ENCODE results near the gene TSNAXIP1. TPM values are rescaled to one million over a fixed set of nuclear protein-coding genes. Genes with fewer than 3 reads are reported as not detected.

Gene TSNAXIP1
- total and polyA plus RNA-seq, 4 donors = 4.1 to 8.7 (median 5.0) TPM

DNA sequence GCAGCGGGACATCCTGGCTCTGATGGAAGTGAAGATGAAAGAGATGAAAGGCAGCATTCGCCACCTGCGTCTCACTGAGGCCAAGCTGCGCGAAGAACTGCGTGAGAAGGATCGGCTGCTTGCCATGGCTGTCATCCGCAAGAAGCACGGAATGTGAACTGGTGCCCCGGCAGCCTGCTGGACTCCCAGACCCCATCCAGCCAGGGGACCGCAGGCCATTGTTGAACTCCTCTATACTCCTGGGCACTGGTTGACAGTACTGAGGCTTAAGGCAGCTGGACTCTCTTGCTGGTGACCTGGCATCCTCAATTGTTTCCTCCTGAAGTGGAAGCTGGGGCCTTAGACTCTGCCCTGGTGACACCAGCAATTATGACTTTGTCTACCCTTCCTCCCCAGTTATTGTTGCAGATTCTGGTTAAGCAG, 36.7 kb downstream of the TSNAXIP1 start:
- H3K27ac ChIP-seq (ENCODE audit: low read depth in 1 of 2, low read length in 1 of 2) = peak overlapping the region; percentile 43 to 95
- H3K9ac ChIP-seq (ENCODE audit: insufficient read depth in 1 of 2, low read length in 2 of 2) = peak overlapping the region; percentile 34 to 77
- DNase-seq (peak in 1 of 3 donors; percentile 24), ATAC-seq (ENCODE audit: insufficient read depth, low FRiP score) (no peak)
- whole genome bisulfite sequencing, 2 donors = 9 to 15% methylated on average over 11 of the region's 11 CpGs
- H3K4me3 ChIP-seq = peak overlapping the region; percentile 55
- peaks cover 20 to 45% (median 22%) of the 10 kb centered on the region in 5 donors for H3K4me1 ChIP-seq (ENCODE audit: control insufficient read depth in 5 of 5, insufficient read depth in 5 of 5, low read length in 5 of 5)
- H3K27me3 ChIP-seq (ENCODE audit: control insufficient read depth in 3 of 3, insufficient read depth in 3 of 3, low read length in 2 of 3) = no peaks in the 10 kb centered on the region
- H3K36me3 ChIP-seq (ENCODE audit: control insufficient read depth in 4 of 4, insufficient read depth in 4 of 4, low read length in 4 of 4) = peaks cover 0 to 6% (median 1%) of the 10 kb centered on the region in 4 donors
- TF ChIP-seq, protein P1, sequence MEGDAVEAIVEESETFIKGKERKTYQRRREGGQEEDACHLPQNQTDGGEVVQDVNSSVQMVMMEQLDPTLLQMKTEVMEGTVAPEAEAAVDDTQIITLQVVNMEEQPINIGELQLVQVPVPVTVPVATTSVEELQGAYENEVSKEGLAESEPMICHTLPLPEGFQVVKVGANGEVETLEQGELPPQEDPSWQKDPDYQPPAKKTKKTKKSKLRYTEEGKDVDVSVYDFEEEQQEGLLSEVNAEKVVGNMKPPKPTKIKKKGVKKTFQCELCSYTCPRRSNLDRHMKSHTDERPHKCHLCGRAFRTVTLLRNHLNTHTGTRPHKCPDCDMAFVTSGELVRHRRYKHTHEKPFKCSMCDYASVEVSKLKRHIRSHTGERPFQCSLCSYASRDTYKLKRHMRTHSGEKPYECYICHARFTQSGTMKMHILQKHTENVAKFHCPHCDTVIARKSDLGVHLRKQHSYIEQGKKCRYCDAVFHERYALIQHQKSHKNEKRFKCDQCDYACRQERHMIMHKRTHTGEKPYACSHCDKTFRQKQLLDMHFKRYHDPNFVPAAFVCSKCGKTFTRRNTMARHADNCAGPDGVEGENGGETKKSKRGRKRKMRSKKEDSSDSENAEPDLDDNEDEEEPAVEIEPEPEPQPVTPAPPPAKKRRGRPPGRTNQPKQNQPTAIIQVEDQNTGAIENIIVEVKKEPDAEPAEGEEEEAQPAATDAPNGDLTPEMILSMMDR (IDR thresholded peaks at IDR 0.05; ENCODE audit: control extremely low read depth, extremely low read depth) = no peak
- H3K9me3 ChIP-seq (ENCODE audit: control insufficient read depth in 4 of 4, insufficient read depth in 3 of 4, low read length in 3 of 4) = no peaks in the 10 kb centered on the region

DNA sequence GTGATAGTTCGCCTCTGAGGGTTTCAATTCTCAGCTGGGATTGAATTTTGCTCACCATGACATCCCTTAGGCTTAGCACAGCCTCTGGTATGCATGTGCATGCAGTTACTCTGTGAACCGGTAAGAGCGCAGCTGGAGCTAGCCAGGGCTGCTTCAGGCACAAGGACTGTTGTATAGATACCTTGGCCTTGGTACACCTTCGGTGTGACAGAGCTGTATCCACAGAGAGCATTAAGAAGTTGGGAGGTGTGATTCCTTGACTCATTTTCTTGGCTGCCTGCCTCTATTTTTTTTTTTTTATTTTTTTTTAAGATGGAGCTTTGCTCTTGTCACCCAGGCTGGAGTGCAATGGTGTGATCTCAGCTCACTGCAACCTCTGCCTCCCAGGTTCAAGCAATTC, 37.8 kb downstream of the TSNAXIP1 start:
- H3K9ac ChIP-seq (ENCODE audit: insufficient read depth in 1 of 2, low read length in 2 of 2) = no peak overlapping the region
- no peak overlapping the region for H3K4me3 ChIP-seq
- whole genome bisulfite sequencing, 2 donors = 85 to 88% methylated on average over 4 of the region's 4 CpGs
- peak overlapping the region; percentile 10 to 12 for H3K27ac ChIP-seq (ENCODE audit: low read depth in 1 of 2, low read length in 1 of 2)
- H3K27me3 ChIP-seq (ENCODE audit: control insufficient read depth in 3 of 3, insufficient read depth in 3 of 3, low read length in 2 of 3) = no peaks in the 10 kb centered on the region
- ATAC-seq (ENCODE audit: insufficient read depth, low FRiP score) (no peak), DNase-seq (no peak)
- peaks cover 20 to 45% (median 24%) of the 10 kb centered on the region in 5 donors for H3K4me1 ChIP-seq (ENCODE audit: control insufficient read depth in 5 of 5, insufficient read depth in 5 of 5, low read length in 5 of 5)
- TF ChIP-seq, protein P1 (IDR thresholded peaks at IDR 0.05; ENCODE audit: control extremely low read depth, extremely low read depth) = no peak
- peaks cover 0 to 6% (median 1%) of the 10 kb centered on the region in 4 donors for H3K36me3 ChIP-seq (ENCODE audit: control insufficient read depth in 4 of 4, insufficient read depth in 4 of 4, low read length in 4 of 4)
- H3K9me3 ChIP-seq (ENCODE audit: control insufficient read depth in 4 of 4, insufficient read depth in 3 of 4, low read length in 3 of 4) = no peaks in the 10 kb centered on the region

DNA sequence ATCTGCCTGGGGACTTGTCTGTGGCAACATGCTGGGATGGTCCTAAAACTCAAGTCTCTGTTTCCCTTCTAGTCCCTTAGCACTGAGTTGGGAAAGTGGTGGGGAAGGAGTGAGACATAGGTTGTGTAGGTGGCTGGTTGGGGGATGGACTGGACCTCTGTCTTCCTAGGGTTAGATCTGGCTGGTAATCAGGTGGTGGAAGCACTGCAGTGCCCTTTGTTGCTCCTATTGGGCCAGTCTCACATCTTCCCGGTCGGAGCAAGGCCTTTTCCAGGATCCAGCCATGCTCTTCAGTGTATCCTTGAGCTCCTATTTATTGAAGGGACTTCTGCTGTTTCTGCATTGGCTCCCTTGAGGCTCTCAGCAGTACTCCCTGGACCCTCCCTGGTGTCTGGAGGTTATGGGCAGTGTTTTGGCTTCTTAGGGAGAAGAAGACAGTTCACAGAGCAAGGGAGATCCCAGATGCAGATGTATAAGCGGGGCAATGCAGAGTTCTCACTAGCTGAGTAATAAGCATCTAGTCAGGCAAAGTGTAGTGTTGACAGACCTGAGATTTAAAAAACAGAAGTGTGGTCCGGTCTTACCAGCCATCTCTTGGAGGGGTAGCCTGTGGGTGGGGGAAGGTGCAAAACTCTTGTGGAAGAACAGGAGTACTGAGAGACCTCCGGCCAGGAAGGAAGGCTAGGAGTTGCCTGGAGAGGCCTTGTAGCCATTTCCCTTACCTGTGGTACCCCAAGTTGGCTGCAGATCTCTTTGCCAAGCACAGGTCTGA, 38.8 kb downstream of the TSNAXIP1 start:
- DNase-seq = no peak
- Histone ChIP-seq H3K27me3 (ENCODE audit: control insufficient read depth in 3 of 3, insufficient read depth in 3 of 3, low read length in 2 of 3) (no peaks in the 10 kb centered on the region), H3K4me3 (no peak overlapping the region), H3K9ac (ENCODE audit: insufficient read depth in 1 of 2, low read length in 2 of 2) (peak overlapping the region; percentile 44 to 87), H3K27ac (ENCODE audit: low read depth in 1 of 2, low read length in 1 of 2) (peak overlapping the region; percentile 71 to 93), H3K9me3 (ENCODE audit: control insufficient read depth in 4 of 4, insufficient read depth in 3 of 4, low read length in 3 of 4) (no peaks in the 10 kb centered on the region), H3K36me3 (ENCODE audit: control insufficient read depth in 4 of 4, insufficient read depth in 4 of 4, low read length in 4 of 4) (peaks cover 0 to 6% (median 2%) of the 10 kb centered on the region in 4 donors), H3K4me1 (ENCODE audit: control insufficient read depth in 5 of 5, insufficient read depth in 5 of 5, low read length in 5 of 5) (peaks cover 20 to 45% (median 24%) of the 10 kb centered on the region in 5 donors)
- WGBS, 2 donors = 67 to 74% methylated on average over 5 of the region's 5 CpGs
- TF ChIP-seq, protein P1 (IDR thresholded peaks at IDR 0.05; ENCODE audit: control extremely low read depth, extremely low read depth) = no peak
- no peak for ATAC-seq (ENCODE audit: insufficient read depth, low FRiP score)
